Stimulated activated CD4-positive, alpha-beta T cell treated with anti-CD3 and anti-CD28 coated beads, TNF-alpha, amount 100 ng/mL, for 1 hour (primary cell): ENCODE results near the gene IL34.

ENCODE experiments used
- DNase-seq, 3 donors: peaks; one replicate each; pipeline ENCODE4 v3.0.0-alpha.2; 2020; ENCODE audit warnings: low read depth in 3 of 3, low spot score in 1 of 3

The IL34 gene

GRCh38 chr16:70687671-70688245, 41.4 kb downstream of the IL34 start:
- no peak for DNase-seq

- DNase-seq, result no peak
Observed at GRCh38 chr16:70688246-70688742, 41.9 kb downstream of the IL34 start.

- DNase-seq, result no peak
Observed at GRCh38 chr16:70689035-70689969, 42.9 kb downstream of the IL34 start.

GRCh38 chr16:70689970-70690891, 43.9 kb downstream of the IL34 start:
- DNase-seq, result no peak

GRCh38 chr16:70691223-70692129, 45.1 kb downstream of the IL34 start:
- no peak for DNase-seq

GRCh38 chr16:70692130-70692872, 45.9 kb downstream of the IL34 start:
- no peak for DNase-seq

GRCh38 chr16:70692873-70693671, 46.7 kb downstream of the IL34 start:
- DNase-seq, result no peak

- DNase-seq, result no peak
Observed at GRCh38 chr16:70694088-70694867, 47.9 kb downstream of the IL34 start.

GRCh38 chr16:70694868-70695218, 48.5 kb downstream of the IL34 start:
- no peak for DNase-seq

GRCh38 chr16:70695331-70696070, 49.1 kb downstream of the IL34 start:
- DNase-seq, result no peak

GRCh38 chr16:70696355-70696754, 50.0 kb downstream of the IL34 start:
- no peak for DNase-seq

- no peak for DNase-seq
Observed at GRCh38 chr16:70696952-70697593, 50.7 kb downstream of the IL34 start.

GRCh38 chr16:70697594-70698170, 51.3 kb downstream of the IL34 start:
- DNase-seq, result no peak

GRCh38 chr16:70698901-70699300, 52.5 kb downstream of the IL34 start:
- no peak for DNase-seq

- DNase-seq, result no peak
Observed at GRCh38 chr16:70699696-70700095, 53.3 kb downstream of the IL34 start.
